GM18507 (cell line): ENCODE measurements around the gene TOP2B.

Source experiments
- DNase-seq: peaks from one replicate; pipeline ENCODE4 v3.0.0; 2011; ENCODE audit warnings: low read depth; ENCODE audit not compliant: insufficient read length; ENCODE audit errors: extremely low spot score
- FAIRE-seq: peaks from 2 replicates; lab custom pipeline; 2011; peaks lifted over from hg19 to GRCh38; lab: Jason Lieb, UNC

TOP2B gene

GRCh38 chr3:25633919-25634318 is 30.8 kb downstream of the TOP2B start:
- no peak for DNase-seq
- peak; percentile 5 for FAIRE-seq

GRCh38 chr3:25631989-25632388 is 32.7 kb downstream of the TOP2B start:
- DNase-seq (no peak), FAIRE-seq (no peak)

- DNase-seq (no peak), FAIRE-seq (no peak)
Observed at GRCh38 chr3:25621087-25621486, 43.6 kb downstream of the TOP2B start.

GRCh38 chr3:25620493-25620892 is 44.2 kb downstream of the TOP2B start:
- DNase-seq (no peak), FAIRE-seq (no peak)

- FAIRE-seq: no peak
- no peak for DNase-seq
Observed at GRCh38 chr3:25619382-25619781, 45.3 kb downstream of the TOP2B start.

GRCh38 chr3:25618028-25618427 is 46.7 kb downstream of the TOP2B start:
- DNase-seq (no peak), FAIRE-seq (no peak)

GRCh38 chr3:25611193-25611592 is 53.5 kb downstream of the TOP2B start:
- FAIRE-seq: no peak
- no peak for DNase-seq

GRCh38 chr3:25610779-25611178 is 53.9 kb downstream of the TOP2B start:
- no peak for FAIRE-seq

GRCh38 chr3:25610167-25610566 is 54.5 kb downstream of the TOP2B start:
- FAIRE-seq: no peak

More at GRCh38 chr3:25610779-25611178, 53.9 kb downstream of the TOP2B start:
- DNase-seq: no peak

GRCh38 chr3:25604107-25604805 is 60.5 kb downstream of the TOP2B start:
- DNase-seq (no peak), FAIRE-seq (no peak)

More at GRCh38 chr3:25610167-25610566, 54.5 kb downstream of the TOP2B start:
- no peak for DNase-seq

- DNase-seq: no peak
- no peak for FAIRE-seq
Observed at GRCh38 chr3:25603703-25604102, 61.0 kb downstream of the TOP2B start.

- FAIRE-seq: no peak
Observed at GRCh38 chr3:25597535-25598101, 67.1 kb downstream of the TOP2B start.

GRCh38 chr3:25594007-25594502 is 70.7 kb downstream of the TOP2B start:
- peak; percentile 79 for FAIRE-seq
- no peak for DNase-seq

More at GRCh38 chr3:25597535-25598101, 67.1 kb downstream of the TOP2B start:
- no peak for DNase-seq

GRCh38 chr3:25593001-25593400 is 71.7 kb downstream of the TOP2B start:
- DNase-seq (no peak), FAIRE-seq (no peak)

GRCh38 chr3:25592510-25592968 is 72.2 kb downstream of the TOP2B start:
- FAIRE-seq: peak; percentile 36

GRCh38 chr3:25589783-25590258 is 74.9 kb downstream of the TOP2B start:
- no peak for FAIRE-seq
- no peak for DNase-seq

More at GRCh38 chr3:25592510-25592968, 72.2 kb downstream of the TOP2B start:
- no peak for DNase-seq

- no peak for FAIRE-seq
- no peak for DNase-seq
Observed at GRCh38 chr3:25589104-25589782, 75.5 kb downstream of the TOP2B start.

- FAIRE-seq (no peak), DNase-seq (no peak)
Observed at GRCh38 chr3:25588441-25589103, 76.1 kb downstream of the TOP2B start.

- DNase-seq: no peak
- no peak for FAIRE-seq
Observed at GRCh38 chr3:25587975-25588374, 76.7 kb downstream of the TOP2B start.

GRCh38 chr3:25587526-25587925 is 77.2 kb downstream of the TOP2B start:
- DNase-seq: no peak
- FAIRE-seq: no peak
